HepG2 (cell line): Measurements from ENCODE around the gene YBX2. TPM values are rescaled to one million over a fixed set of nuclear protein-coding genes. Genes with fewer than 3 reads are reported as not detected.

Source experiments
- ADNP ChIP-seq: sonication (generic); formaldehyde crosslinking; IDR thresholded peaks from 2 replicates; pipeline ENCODE4 v1.4.0; 2020; ENCODE audit warnings: missing genetic modification reagents
- BRD4 ChIP-seq: sonication (generic); formaldehyde crosslinking; IDR thresholded peaks from 2 replicates; pipeline ENCODE4 v1.4.0; 2020; ENCODE audit warnings: missing genetic modification reagents
- CBFB ChIP-seq: sonication (generic); formaldehyde crosslinking; IDR thresholded peaks from 2 replicates; pipeline ENCODE4 v1.4.0; 2020; ENCODE audit warnings: missing genetic modification reagents
- MYC ChIP-seq: sonication (generic); formaldehyde crosslinking; IDR thresholded peaks from 2 replicates; pipeline ENCODE4 v1.9.0; 2021; ENCODE audit warnings: missing genetic modification reagents, borderline replicate concordance
- NAIF1 ChIP-seq: sonication (generic); formaldehyde crosslinking; IDR thresholded peaks from 2 replicates; pipeline ENCODE4 v1.5.0; 2020; ENCODE audit warnings: mild to moderate bottlenecking, missing genetic modification reagents, borderline replicate concordance
- NCOA1 ChIP-seq: sonication (generic); formaldehyde crosslinking; IDR thresholded peaks from 2 replicates; pipeline ENCODE4 v1.9.0; 2021; ENCODE audit warnings: missing genetic modification reagents
- PHF21A ChIP-seq: sonication (generic); formaldehyde crosslinking; IDR thresholded peaks from 2 replicates; pipeline ENCODE4 v1.5.0; 2020; ENCODE audit warnings: mild to moderate bottlenecking, missing genetic modification reagents
- SALL2 ChIP-seq: sonication (generic); formaldehyde crosslinking; IDR thresholded peaks from 2 replicates; pipeline ENCODE4 v1.8.1; 2023; ENCODE audit warnings: mild to moderate bottlenecking, missing genetic modification reagents, inconsistent platforms
- TCF12 ChIP-seq, 2 experiments: fragments of 450-650 bp in 1 of 2; sonication (generic) in 1 of 2; formaldehyde crosslinking in 1 of 2; IDR thresholded peaks; 2 replicates each; pipeline versions ENCODE4 v1.6.1 to v1.8.0; 2017 to 2022; ENCODE audit warnings: antibody characterized with exemption in 1 of 2, mild to moderate bottlenecking in 1 of 2, missing genetic modification reagents in 1 of 2, moderate library complexity in 1 of 2
- THYN1 ChIP-seq: sonication (generic); formaldehyde crosslinking; IDR thresholded peaks from 2 replicates; pipeline ENCODE4 v1.8.1; 2023; ENCODE audit warnings: low read depth, mild to moderate bottlenecking, moderate library complexity, missing genetic modification reagents, borderline replicate concordance
- ZBTB7B ChIP-seq: sonication (generic); formaldehyde crosslinking; IDR thresholded peaks from 2 replicates; pipeline ENCODE4 v1.4.0; 2020; ENCODE audit warnings: missing genetic modification reagents
- ZNF850 ChIP-seq: sonication (generic); formaldehyde crosslinking; conservative IDR thresholded peaks from 2 replicates; pipeline ENCODE4 v1.9.0; 2021; ENCODE audit warnings: mild to moderate bottlenecking, missing genetic modification reagents
- polyA plus RNA-seq, 8 experiments: library from polyadenylated mRNA; depleted of rRNA in 3 of 8; stranded (reverse) in 7 of 8; unstranded in 1 of 8; fragments of >200 nt; fragmentation: Illumina TruSeq in 4 of 8; extraction: Trizol in 4 of 8; gene quantifications; 2 replicates each; pipeline versions ENCODE4 v1.2.1 to v1.2.3, GENCODE V29; 2011 to 2016; ENCODE audit warnings: low read depth in 4 of 8, missing spikeins in 1 of 8, mixed read lengths in 1 of 8; ENCODE audit not compliant: insufficient read depth in 1 of 8
- total RNA-seq, 5 experiments: library from RNA; depleted of rRNA; stranded (reverse); fragments of >200 nt; fragmentation: Illumina TruSeq; extraction: Trizol; gene quantifications; 2 replicates each; pipeline ENCODE4 v1.2.3, GENCODE V29; 2016; ENCODE audit warnings: low read depth in 1 of 5
- TF ChIP-seq, protein P1 (sequence below): sonication (generic); formaldehyde crosslinking; IDR thresholded peaks from 2 replicates; pipeline ENCODE4 v1.4.0; 2020; ENCODE audit warnings: mild to moderate bottlenecking, missing genetic modification reagents
- TF ChIP-seq, protein P2 (sequence below): sonication (generic); formaldehyde crosslinking; IDR thresholded peaks from 2 replicates; pipeline ENCODE4 v1.4.0; 2020; ENCODE audit warnings: missing genetic modification reagents; ENCODE audit errors: not compliant biosample characterization
- TF ChIP-seq, protein P3 (sequence below): sonication (generic); formaldehyde crosslinking; IDR thresholded peaks from 2 replicates; pipeline ENCODE4 v1.4.0; 2020; ENCODE audit warnings: mild to moderate bottlenecking, missing genetic modification reagents
- TF ChIP-seq, protein P4 (sequence below): sonication (generic); formaldehyde crosslinking; IDR thresholded peaks from 2 replicates; pipeline ENCODE4 v1.4.0; 2020; ENCODE audit warnings: low read depth, mild to moderate bottlenecking, missing genetic modification reagents

YBX2 gene
- total and polyA plus RNA-seq, 2 of the 13 experiments (the other 11 are each of a cell fraction or from before 2014, with no cell fraction given), result 0.12 to 0.22 TPM

DNA sequence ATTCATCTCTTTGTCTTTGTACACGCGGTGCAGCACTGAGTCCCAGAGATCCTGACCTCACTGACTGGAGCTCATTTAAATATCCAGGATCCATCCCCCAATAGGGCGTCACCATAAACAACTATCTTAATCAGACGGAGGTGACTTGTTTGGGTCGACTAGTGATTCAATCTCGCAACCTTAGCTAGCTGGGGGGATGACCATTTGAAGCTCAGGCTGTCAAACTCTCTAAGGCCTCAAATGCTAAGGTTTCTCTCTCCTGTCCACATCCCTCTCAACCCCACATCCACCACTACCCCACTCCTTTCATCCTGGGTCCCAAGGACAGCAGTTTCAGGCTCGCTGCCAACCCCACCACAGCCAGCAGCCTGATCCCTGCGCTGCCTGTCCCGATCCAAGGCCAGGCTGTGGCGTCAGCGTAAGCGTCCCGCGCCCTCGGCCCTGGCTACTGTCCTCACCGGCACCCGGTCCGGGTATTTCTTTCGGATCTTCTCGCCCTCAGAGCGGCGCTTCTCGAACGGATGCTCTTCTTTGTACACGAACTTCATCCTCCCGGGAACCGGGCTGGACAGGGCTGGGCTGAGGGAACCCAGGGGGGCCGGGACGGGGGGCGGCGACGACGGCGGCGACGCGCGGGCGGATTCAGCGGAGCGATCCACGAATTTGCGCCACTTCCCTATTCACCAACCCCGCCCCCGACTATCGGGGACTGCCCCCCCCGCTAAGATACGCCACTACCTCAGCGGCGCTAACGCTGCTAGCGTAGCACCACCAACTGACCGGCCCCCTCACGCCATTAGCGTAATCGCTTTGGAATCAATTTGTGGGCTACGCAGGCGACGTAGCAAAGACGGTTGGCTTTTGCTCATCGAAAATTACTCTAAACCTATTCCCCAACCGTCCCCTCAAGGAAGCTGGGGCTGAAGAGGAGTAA lies 52.4 kb downstream of the YBX2 start, which contains the start of gene GABARAP (continued):
- TF ChIP-seq, protein P1, sequence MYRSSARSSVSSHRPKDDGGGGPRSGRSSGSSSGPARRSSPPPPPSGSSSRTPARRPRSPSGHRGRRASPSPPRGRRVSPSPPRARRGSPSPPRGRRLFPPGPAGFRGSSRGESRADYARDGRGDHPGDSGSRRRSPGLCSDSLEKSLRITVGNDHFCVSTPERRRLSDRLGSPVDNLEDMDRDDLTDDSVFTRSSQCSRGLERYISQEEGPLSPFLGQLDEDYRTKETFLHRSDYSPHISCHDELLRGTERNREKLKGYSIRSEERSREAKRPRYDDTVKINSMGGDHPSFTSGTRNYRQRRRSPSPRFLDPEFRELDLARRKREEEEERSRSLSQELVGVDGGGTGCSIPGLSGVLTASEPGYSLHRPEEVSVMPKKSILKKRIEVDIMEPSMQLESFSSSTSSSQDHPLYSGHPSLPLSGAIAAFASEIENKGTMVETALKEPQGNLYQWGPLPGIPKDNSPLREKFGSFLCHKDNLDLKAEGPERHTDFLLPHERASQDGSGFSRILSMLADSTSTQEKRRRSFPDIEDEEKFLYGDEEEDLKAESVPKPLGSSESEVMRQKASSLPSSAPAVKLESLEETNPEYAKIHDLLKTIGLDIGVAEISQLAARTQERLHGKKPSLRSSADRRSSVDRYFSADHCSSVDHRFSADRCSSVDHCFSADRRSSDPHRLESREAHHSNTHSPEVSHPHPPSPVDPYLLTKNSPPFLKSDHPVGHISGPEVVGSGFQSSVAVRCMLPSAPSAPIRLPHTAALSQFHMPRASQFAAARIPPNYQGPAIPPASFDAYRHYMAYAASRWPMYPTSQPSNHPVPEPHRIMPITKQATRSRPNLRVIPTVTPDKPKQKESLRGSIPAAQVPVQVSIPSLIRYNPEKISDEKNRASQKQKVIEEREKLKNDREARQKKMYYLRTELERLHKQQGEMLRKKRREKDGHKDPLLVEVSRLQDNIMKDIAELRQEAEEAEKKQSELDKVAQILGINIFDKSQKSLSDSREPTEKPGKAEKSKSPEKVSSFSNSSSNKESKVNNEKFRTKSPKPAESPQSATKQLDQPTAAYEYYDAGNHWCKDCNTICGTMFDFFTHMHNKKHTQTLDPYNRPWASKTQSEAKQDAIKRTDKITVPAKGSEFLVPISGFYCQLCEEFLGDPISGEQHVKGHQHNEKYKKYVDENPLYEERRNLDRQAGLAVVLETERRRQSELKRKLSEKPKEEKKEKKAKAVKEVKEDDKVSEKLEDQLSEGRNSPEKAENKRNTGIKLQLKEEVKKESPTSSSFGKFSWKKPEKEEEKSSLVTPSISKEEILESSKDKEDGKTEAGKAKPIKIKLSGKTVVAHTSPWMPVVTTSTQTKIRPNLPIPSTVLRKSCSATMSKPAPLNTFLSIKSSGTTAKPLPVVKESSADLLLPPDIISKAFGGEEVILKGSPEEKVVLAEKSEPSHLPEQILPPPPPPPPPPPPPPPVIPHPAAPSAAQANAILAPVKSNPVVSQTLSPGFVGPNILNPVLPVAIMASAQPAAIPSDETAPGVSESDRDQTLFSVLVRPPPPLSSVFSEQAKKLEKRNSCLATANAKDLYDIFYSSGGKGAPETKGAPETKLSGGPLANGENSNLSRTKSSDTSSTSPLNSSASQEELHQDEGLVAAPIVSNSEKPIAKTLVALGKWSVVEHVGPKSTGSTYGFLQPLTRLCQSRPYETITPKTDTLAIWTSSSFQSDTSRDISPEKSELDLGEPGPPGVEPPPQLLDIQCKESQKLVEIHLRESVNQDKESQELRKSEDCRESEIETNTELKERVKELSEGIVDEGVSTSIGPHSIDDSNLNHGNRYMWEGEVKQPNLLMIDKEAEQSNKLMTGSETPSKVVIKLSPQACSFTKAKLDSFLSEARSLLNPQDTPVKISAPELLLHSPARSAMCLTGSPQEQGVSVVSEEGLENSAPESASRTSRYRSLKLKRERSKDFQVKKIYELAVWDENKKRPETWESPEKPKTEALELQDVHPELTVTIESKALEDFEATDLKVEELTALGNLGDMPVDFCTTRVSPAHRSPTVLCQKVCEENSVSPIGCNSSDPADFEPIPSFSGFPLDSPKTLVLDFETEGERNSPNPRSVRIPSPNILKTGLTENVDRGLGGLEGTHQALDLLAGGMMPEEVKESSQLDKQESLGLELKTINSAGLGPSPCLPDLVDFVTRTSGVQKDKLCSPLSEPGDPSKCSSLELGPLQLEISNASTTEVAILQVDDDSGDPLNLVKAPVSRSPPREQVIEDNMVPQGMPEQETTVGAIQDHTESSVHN (CRISPR knock-in tag), result no peak
- TF ChIP-seq, protein P2, sequence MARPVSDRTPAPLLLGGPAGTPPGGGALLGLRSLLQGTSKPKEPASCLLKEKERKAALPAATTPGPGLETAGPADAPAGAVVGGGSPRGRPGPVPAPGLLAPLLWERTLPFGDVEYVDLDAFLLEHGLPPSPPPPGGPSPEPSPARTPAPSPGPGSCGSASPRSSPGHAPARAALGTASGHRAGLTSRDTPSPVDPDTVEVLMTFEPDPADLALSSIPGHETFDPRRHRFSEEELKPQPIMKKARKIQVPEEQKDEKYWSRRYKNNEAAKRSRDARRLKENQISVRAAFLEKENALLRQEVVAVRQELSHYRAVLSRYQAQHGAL, result no peak
- no peak for TF ChIP-seq THYN1 (CRISPR knock-in tag)
- TF ChIP-seq NCOA1, result no peak
- TF ChIP-seq PHF21A (CRISPR knock-in tag), result peak; percentile 58; the same call in 1 of the 2 replicates
- TF ChIP-seq TCF12 (IDR thresholded peaks at IDR 0.05), result no peak
- no peak for TF ChIP-seq TCF12 (CRISPR knock-in tag; IDR thresholded peaks at IDR 0.05)
- no peak for TF ChIP-seq CBFB
- TF ChIP-seq ADNP (CRISPR knock-in tag), result no peak
- TF ChIP-seq, protein P3, sequence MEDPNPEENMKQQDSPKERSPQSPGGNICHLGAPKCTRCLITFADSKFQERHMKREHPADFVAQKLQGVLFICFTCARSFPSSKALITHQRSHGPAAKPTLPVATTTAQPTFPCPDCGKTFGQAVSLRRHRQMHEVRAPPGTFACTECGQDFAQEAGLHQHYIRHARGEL (CRISPR knock-in tag), result no peak
- TF ChIP-seq NAIF1 (CRISPR knock-in tag), result peak; percentile 100
- peak; percentile 39; the same call in 1 of the 2 replicates for TF ChIP-seq MYC (CRISPR knock-in tag)
- TF ChIP-seq SALL2 (CRISPR knock-in tag), result no peak
- no peak for TF ChIP-seq ZNF850 (CRISPR knock-in tag)
- TF ChIP-seq, protein P4, sequence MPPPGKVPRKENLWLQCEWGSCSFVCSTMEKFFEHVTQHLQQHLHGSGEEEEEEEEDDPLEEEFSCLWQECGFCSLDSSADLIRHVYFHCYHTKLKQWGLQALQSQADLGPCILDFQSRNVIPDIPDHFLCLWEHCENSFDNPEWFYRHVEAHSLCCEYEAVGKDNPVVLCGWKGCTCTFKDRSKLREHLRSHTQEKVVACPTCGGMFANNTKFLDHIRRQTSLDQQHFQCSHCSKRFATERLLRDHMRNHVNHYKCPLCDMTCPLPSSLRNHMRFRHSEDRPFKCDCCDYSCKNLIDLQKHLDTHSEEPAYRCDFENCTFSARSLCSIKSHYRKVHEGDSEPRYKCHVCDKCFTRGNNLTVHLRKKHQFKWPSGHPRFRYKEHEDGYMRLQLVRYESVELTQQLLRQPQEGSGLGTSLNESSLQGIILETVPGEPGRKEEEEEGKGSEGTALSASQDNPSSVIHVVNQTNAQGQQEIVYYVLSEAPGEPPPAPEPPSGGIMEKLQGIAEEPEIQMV (CRISPR knock-in tag), result no peak
- no peak for TF ChIP-seq ZBTB7B (CRISPR knock-in tag)
- TF ChIP-seq BRD4 (CRISPR knock-in tag), result no peak
